LNCaP clone FGC (cell line): ENCODE results near the gene MATN1.

ENCODE experiments used
- DNase-seq: peaks from one replicate; pipeline ENCODE4 v3.0.0-alpha.2; 2011; ENCODE audit warnings: low read depth
- H3K4me3 ChIP-seq: 2 replicates; pipeline ENCODE4 v1.5.1; 2011; ENCODE audit warnings: mild to moderate bottlenecking, low read depth, low read length, control low read depth
- CTCF ChIP-seq: IDR thresholded peaks from 2 replicates; pipeline ENCODE4 v1.5.1; 2012; ENCODE audit warnings: mild to moderate bottlenecking; ENCODE audit not compliant: control insufficient read depth, insufficient read depth; ENCODE audit errors: extremely low read depth

MATN1 gene

GRCh38 chr1:30665216-30666010 lies 58.0 kb downstream of the MATN1 start:
- H3K4me3 ChIP-seq = no peak overlapping the region
- no peak for DNase-seq
- no peak for TF ChIP-seq CTCF

GRCh38 chr1:30664103-30664755 lies 59.2 kb downstream of the MATN1 start:
- TF ChIP-seq CTCF = no peak
- DNase-seq = no peak
- H3K4me3 ChIP-seq = no peak overlapping the region

- H3K4me3 ChIP-seq = no peak overlapping the region
- no peak for TF ChIP-seq CTCF
- DNase-seq = no peak
Observed at GRCh38 chr1:30663596-30664091, 59.7 kb downstream of the MATN1 start.

GRCh38 chr1:30662291-30662840 lies 61.0 kb downstream of the MATN1 start:
- no peak for DNase-seq
- H3K4me3 ChIP-seq = no peak overlapping the region
- no peak for TF ChIP-seq CTCF

- H3K4me3 ChIP-seq = no peak overlapping the region
- no peak for TF ChIP-seq CTCF
- no peak for DNase-seq
Observed at GRCh38 chr1:30661311-30661710, 62.1 kb downstream of the MATN1 start.
